Activated naive CD8-positive, alpha-beta T cell treated with anti-CD3 and anti-CD28 coated beads for 36 hours (primary cell): ENCODE measurements around the gene GCK. TPM values are rescaled to one million over a fixed set of nuclear protein-coding genes. Genes with fewer than 3 reads are reported as not detected.

Experiments
- DNase-seq: peaks from one replicate; pipeline ENCODE4 v3.0.0; 2021
- H3K27ac Mint-ChIP-seq: one replicate; pipeline ENCODE4 v1.8.0; 2022; ENCODE audit warnings: mild to moderate bottlenecking, moderate library complexity, mixed read lengths
- H3K27me3 Mint-ChIP-seq: one replicate; pipeline ENCODE4 v1.8.0; 2022; ENCODE audit warnings: mild to moderate bottlenecking, mixed read lengths
- H3K36me3 Mint-ChIP-seq: one replicate; pipeline ENCODE4 v1.8.0; 2021; ENCODE audit warnings: mild to moderate bottlenecking, mixed read lengths
- H3K4me1 Mint-ChIP-seq: one replicate; pipeline ENCODE4 v1.8.0; 2021; ENCODE audit warnings: mixed read lengths
- H3K4me3 Mint-ChIP-seq: one replicate; pipeline ENCODE4 v1.8.0; 2022; ENCODE audit warnings: mild to moderate bottlenecking, moderate library complexity, mixed read lengths
- H3K9me3 Mint-ChIP-seq: one replicate; pipeline ENCODE4 v1.8.0; 2022; ENCODE audit warnings: mixed read lengths
- total RNA-seq, 2 experiments: library from RNA; stranded (reverse); gene quantifications; one replicate each; pipeline ENCODE4 v1.2.3, GENCODE V29; 2021

The GCK gene
- total RNA-seq, 2 experiments from 2014 or later: 2.5 to 3.7 TPM

GRCh38 chr7:44225566-44226395, 36.5 kb upstream of the GCK start:
- Mint-ChIP-seq H3K27me3 (peaks cover 5% of the 10 kb centered on the region), H3K9me3 (no peaks in the 10 kb centered on the region), H3K4me3 (no peak overlapping the region), H3K27ac (no peak overlapping the region), H3K4me1 (no peaks in the 10 kb centered on the region), H3K36me3 (no peaks in the 10 kb centered on the region)
- DNase-seq: no peak

DNA sequence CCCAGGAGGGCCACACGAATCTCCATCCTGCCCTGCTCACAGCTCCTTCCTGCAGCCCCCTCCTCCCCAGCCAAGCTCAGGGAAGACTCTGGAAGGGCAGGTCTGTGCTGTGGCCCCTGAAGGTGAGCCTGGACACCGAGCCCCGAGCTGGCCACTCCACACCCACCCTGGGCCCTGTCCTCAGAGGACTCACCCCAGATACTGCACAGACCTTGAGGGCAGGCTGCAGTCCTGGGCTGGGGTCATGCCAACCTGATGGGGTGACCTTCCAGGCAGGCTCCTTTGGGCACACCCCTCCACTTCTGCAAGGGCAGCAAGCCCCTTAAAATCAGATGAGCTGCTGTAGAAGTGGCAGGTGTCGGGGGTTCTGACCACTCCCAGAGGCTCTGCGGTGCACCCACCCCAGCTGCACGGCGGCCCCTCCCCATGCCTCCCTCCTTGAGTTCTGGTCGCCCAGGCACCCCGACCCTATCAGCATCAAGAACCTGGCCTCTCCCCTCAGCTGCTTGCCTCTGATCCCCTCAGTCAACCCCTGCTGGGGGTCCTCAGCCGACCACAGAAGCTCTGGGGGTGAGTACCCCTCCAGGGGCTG, 35.8 kb upstream of the GCK start:
- no peak overlapping the region for H3K27ac Mint-ChIP-seq
- H3K36me3 Mint-ChIP-seq: no peaks in the 10 kb centered on the region
- H3K27me3 Mint-ChIP-seq: peaks cover 5% of the 10 kb centered on the region
- no peaks in the 10 kb centered on the region for H3K9me3 Mint-ChIP-seq
- H3K4me3 Mint-ChIP-seq: no peak overlapping the region
- no peaks in the 10 kb centered on the region for H3K4me1 Mint-ChIP-seq
- no peak for DNase-seq

DNA sequence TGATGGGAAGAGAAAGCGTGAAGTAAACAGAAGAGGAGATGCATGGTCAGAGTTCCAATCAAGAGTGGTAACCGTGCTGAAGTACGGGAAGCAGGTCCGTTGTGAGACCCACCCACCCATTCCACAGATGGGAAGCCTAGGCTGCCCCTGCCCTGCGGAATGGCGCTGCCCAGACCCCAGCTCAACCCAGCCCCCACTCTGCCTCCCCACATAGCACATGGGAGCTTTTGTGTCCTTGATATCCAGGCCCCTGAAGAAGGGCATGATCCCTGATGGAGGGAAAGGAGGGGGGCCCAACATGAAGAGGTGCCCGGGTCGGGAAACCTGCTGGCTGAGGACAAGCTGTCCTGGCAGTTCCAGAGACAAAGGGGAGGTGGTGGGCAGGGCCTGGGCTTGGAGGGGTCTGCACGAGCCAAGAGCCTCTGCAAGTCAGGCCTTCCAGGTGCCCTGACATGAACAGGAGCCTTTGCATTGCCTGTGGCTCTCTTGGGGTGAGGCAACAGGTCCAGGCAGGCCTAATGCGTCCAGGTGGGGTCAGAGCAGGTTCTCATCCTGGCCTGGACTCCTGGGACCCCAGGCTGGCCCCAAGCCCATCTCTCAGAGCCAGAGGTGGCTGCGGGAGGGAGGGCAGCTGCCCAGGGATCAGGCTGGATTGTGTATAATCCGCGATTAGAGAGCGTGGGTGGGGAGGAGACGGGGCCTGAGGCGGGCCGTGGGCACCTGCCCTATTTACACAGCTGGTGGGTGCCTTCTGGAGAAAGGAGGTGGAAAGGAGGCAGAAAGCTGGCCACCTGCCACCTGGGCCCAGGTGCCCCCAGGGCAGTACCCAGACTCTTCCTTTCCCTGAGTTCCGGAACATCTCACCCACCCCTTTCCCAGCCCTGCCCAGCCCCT, 35.1 kb upstream of the GCK start:
- peaks cover 5% of the 10 kb centered on the region for H3K27me3 Mint-ChIP-seq
- no peak overlapping the region for H3K4me3 Mint-ChIP-seq
- H3K4me1 Mint-ChIP-seq: no peaks in the 10 kb centered on the region
- H3K9me3 Mint-ChIP-seq: no peaks in the 10 kb centered on the region
- H3K27ac Mint-ChIP-seq: no peak overlapping the region
- H3K36me3 Mint-ChIP-seq: no peaks in the 10 kb centered on the region
- no peak for DNase-seq

GRCh38 chr7:44223362-44224079, 34.3 kb upstream of the GCK start:
- Mint-ChIP-seq H3K4me1 (no peaks in the 10 kb centered on the region), H3K4me3 (no peak overlapping the region), H3K36me3 (no peaks in the 10 kb centered on the region), H3K27ac (no peak overlapping the region), H3K27me3 (peaks cover 5% of the 10 kb centered on the region), H3K9me3 (no peaks in the 10 kb centered on the region)
- no peak for DNase-seq

DNA sequence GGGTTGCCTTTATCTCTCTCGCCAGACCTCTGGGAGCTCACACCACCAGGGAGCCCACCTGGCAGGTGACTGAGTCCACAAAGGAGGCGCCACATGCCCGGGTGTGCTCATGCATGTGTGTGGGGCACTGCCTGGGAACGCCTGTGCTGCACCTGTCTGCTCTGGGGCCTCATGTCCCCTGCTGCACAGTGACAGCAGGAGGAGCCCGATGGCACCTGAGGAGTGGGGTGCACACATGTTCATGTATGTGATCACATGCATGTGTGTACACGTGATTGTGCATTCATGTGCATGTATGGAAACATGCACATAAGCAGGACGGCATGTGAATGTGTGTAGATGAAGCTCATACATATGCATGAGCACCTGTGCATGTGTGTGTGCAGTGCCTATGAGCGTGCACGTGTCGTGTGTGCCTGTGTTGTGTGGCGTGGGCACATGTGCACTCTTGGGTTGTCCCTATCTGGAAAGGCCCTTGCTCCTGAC, 33.6 kb upstream of the GCK start:
- Mint-ChIP-seq H3K9me3 (no peaks in the 10 kb centered on the region), H3K27ac (no peak overlapping the region), H3K36me3 (no peaks in the 10 kb centered on the region), H3K4me1 (no peaks in the 10 kb centered on the region), H3K4me3 (no peak overlapping the region), H3K27me3 (peaks cover 5% of the 10 kb centered on the region)
- DNase-seq: no peak

- no peaks in the 10 kb centered on the region for H3K4me1 Mint-ChIP-seq
- no peak overlapping the region for H3K27ac Mint-ChIP-seq
- peaks cover 5% of the 10 kb centered on the region for H3K27me3 Mint-ChIP-seq
- DNase-seq: no peak
- no peak overlapping the region for H3K4me3 Mint-ChIP-seq
- H3K9me3 Mint-ChIP-seq: no peaks in the 10 kb centered on the region
- no peaks in the 10 kb centered on the region for H3K36me3 Mint-ChIP-seq
Observed at GRCh38 chr7:44222074-44222473, 32.8 kb upstream of the GCK start.

- Mint-ChIP-seq H3K4me1 (no peaks in the 10 kb centered on the region), H3K9me3 (no peaks in the 10 kb centered on the region), H3K4me3 (no peak overlapping the region), H3K27me3 (peaks cover 5% of the 10 kb centered on the region), H3K27ac (no peak overlapping the region), H3K36me3 (no peaks in the 10 kb centered on the region)
- DNase-seq: no peak
Observed at GRCh38 chr7:44221231-44221791, 32.1 kb upstream of the GCK start.

DNA sequence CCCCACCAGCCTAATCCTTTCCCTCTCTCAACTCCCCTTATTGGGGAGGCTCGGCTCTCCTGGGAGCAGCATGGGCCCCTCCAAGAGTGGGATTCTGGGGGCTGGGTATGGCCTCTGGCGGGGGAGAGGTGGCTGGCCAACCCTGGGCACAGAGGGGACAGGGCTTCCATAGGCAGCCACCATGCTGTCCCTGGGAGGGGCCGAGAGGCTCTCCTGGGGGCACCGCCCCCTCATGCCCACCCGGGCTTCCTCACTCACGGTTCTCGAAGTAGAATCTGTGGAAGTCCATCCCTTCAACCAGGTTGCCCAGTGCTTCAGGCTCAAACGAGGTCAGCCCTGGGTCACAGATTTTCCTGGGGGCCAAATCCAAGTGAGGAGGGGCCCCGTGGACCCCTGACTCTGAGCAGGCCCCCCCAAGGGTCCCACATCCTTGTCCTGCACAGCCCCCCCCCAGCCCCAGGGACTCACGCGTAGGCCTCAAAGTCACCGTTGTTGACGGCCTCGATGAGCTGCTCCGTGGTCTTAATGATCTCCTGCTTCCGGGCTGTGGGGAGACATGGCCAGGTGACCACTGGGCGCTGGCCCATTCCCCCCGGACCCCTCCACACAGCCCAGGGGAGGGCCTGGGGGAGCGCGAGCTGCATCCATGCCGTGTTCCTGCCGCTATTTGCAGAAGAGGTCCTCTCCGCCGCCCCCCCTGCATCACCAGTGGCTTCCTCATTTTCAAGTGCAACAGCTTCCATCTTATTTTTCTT, 31.3 kb upstream of the GCK start:
- Mint-ChIP-seq H3K27me3 (no peaks in the 10 kb centered on the region), H3K27ac (no peak overlapping the region), H3K9me3 (no peaks in the 10 kb centered on the region), H3K36me3 (no peaks in the 10 kb centered on the region), H3K4me1 (no peaks in the 10 kb centered on the region), H3K4me3 (no peak overlapping the region)
- DNase-seq: no peak

GRCh38 chr7:44220046-44220357, 30.8 kb upstream of the GCK start:
- no peak for DNase-seq

DNA sequence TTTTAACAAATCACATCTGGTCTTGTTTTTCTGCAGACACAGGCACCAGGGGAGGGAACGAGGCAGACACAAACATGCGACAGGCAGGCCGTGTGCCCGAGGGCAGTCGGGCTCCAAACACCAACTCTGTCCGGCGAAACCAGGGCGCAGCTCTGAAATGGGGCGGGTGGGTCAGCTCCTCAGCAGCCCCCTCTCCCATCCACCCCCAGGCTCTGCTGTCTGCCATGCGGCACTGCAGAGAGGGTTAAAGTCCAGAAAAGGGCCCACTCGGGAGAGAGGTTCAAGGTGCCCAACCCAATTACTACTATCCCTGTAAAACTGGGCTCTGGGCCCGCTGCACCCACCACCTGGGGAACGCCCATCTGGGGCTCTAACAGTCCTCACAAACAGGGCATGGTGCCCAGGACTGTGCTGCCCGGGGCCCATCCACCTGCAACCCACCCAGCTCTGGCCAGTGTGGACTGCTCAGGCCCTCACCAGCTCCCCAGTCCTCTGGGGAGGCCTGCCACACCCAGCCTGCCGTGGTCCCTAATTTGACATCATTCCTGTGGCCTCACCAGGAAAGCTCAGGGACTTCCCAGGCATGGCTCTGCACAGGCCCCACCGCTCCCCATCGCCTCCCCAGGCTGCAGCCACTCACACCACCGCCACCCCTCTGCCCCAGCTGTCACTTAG, 30.3 kb upstream of the GCK start:
- DNase-seq: no peak
- Mint-ChIP-seq H3K27ac (no peak overlapping the region), H3K9me3 (no peaks in the 10 kb centered on the region), H3K36me3 (no peaks in the 10 kb centered on the region), H3K4me1 (no peaks in the 10 kb centered on the region), H3K27me3 (no peaks in the 10 kb centered on the region), H3K4me3 (no peak overlapping the region)

More at GRCh38 chr7:44220046-44220357, 30.8 kb upstream of the GCK start:
- Mint-ChIP-seq H3K4me3 (no peak overlapping the region), H3K9me3 (no peaks in the 10 kb centered on the region), H3K27me3 (no peaks in the 10 kb centered on the region), H3K36me3 (no peaks in the 10 kb centered on the region), H3K4me1 (no peaks in the 10 kb centered on the region), H3K27ac (no peak overlapping the region)

- no peak overlapping the region for H3K4me3 Mint-ChIP-seq
- no peaks in the 10 kb centered on the region for H3K36me3 Mint-ChIP-seq
- DNase-seq: no peak
- no peaks in the 10 kb centered on the region for H3K4me1 Mint-ChIP-seq
- H3K27ac Mint-ChIP-seq: no peak overlapping the region
- H3K9me3 Mint-ChIP-seq: no peaks in the 10 kb centered on the region
- no peaks in the 10 kb centered on the region for H3K27me3 Mint-ChIP-seq
Observed at GRCh38 chr7:44218418-44219201, 29.4 kb upstream of the GCK start.

- Mint-ChIP-seq H3K9me3 (no peaks in the 10 kb centered on the region), H3K4me1 (no peaks in the 10 kb centered on the region), H3K27ac (no peak overlapping the region), H3K27me3 (no peaks in the 10 kb centered on the region), H3K36me3 (no peaks in the 10 kb centered on the region), H3K4me3 (no peak overlapping the region)
- DNase-seq: no peak
Observed at GRCh38 chr7:44217852-44218402, 28.7 kb upstream of the GCK start.

- H3K4me1 Mint-ChIP-seq: no peaks in the 10 kb centered on the region
- peaks cover under 1% of the 10 kb centered on the region for H3K36me3 Mint-ChIP-seq
- no peaks in the 10 kb centered on the region for H3K27me3 Mint-ChIP-seq
- no peaks in the 10 kb centered on the region for H3K9me3 Mint-ChIP-seq
- no peak for DNase-seq
- H3K4me3 Mint-ChIP-seq: no peak overlapping the region
- no peak overlapping the region for H3K27ac Mint-ChIP-seq
Observed at GRCh38 chr7:44217223-44217714, 28.0 kb upstream of the GCK start.
